Measurements from ENCODE around the gene IFT74.

The IFT74 gene

GRCh38 chr9:27059907-27060306 lies 103.7 kb downstream of the IFT74 start:
- H3K9me3 ChIP-seq (ENCODE audit: control insufficient read depth, low read length): no peaks in the 10 kb centered on the region
- no peak overlapping the region for H3K27ac ChIP-seq
- no peaks in the 10 kb centered on the region for H3K36me3 ChIP-seq (ENCODE audit: control insufficient read depth, insufficient read depth, low read length)
- H3K4me2 ChIP-seq (ENCODE audit: low read length): no peak overlapping the region
- no peaks in the 10 kb centered on the region for H3K27me3 ChIP-seq (ENCODE audit: control insufficient read depth, insufficient read depth, low read length)
- H3K79me2 ChIP-seq: no peaks in the 10 kb centered on the region
- no peak for TF ChIP-seq CTCF (IDR thresholded peaks at IDR 0.05)
- no peak overlapping the region for H2AFZ ChIP-seq
- no peak overlapping the region for H3K4me3 ChIP-seq (ENCODE audit: low read depth, low read length)
- no peak overlapping the region for H3K9ac ChIP-seq
- no peaks in the 10 kb centered on the region for H3K4me1 ChIP-seq

- no peaks in the 10 kb centered on the region for H3K36me3 ChIP-seq (ENCODE audit: control insufficient read depth, insufficient read depth, low read length)
- TF ChIP-seq CTCF (IDR thresholded peaks at IDR 0.05): no peak
- H3K27me3 ChIP-seq (ENCODE audit: control insufficient read depth, insufficient read depth, low read length): no peaks in the 10 kb centered on the region
- H3K9me3 ChIP-seq (ENCODE audit: control insufficient read depth, low read length): no peaks in the 10 kb centered on the region
- no peak overlapping the region for H2AFZ ChIP-seq
- H3K79me2 ChIP-seq: no peaks in the 10 kb centered on the region
- H3K27ac ChIP-seq: no peak overlapping the region
- H3K4me2 ChIP-seq (ENCODE audit: low read length): no peak overlapping the region
- H3K9ac ChIP-seq: no peak overlapping the region
- H3K4me3 ChIP-seq (ENCODE audit: low read depth, low read length): no peak overlapping the region
- H3K4me1 ChIP-seq: no peaks in the 10 kb centered on the region
Observed at GRCh38 chr9:27065288-27065687, 109.1 kb downstream of the IFT74 start.

GRCh38 chr9:27073841-27074728 lies 117.9 kb downstream of the IFT74 start:
- Histone ChIP-seq H3K9me3 (ENCODE audit: control insufficient read depth, low read length) (no peaks in the 10 kb centered on the region), H3K36me3 (ENCODE audit: control insufficient read depth, insufficient read depth, low read length) (no peaks in the 10 kb centered on the region), H3K9ac (no peak overlapping the region), H2AFZ (no peak overlapping the region), H3K4me1 (no peaks in the 10 kb centered on the region), H3K4me2 (ENCODE audit: low read length) (no peak overlapping the region), H3K79me2 (no peaks in the 10 kb centered on the region), H3K4me3 (ENCODE audit: low read depth, low read length) (no peak overlapping the region), H3K27ac (no peak overlapping the region), H3K27me3 (ENCODE audit: control insufficient read depth, insufficient read depth, low read length) (no peaks in the 10 kb centered on the region)
- no peak for TF ChIP-seq CTCF (IDR thresholded peaks at IDR 0.05)

- no peak overlapping the region for H2AFZ ChIP-seq
- H3K9ac ChIP-seq: no peak overlapping the region
- no peaks in the 10 kb centered on the region for H3K27me3 ChIP-seq (ENCODE audit: control insufficient read depth, insufficient read depth, low read length)
- TF ChIP-seq CTCF (IDR thresholded peaks at IDR 0.05): no peak
- no peaks in the 10 kb centered on the region for H3K9me3 ChIP-seq (ENCODE audit: control insufficient read depth, low read length)
- H3K4me1 ChIP-seq: no peaks in the 10 kb centered on the region
- no peak overlapping the region for H3K27ac ChIP-seq
- no peak overlapping the region for H3K4me2 ChIP-seq (ENCODE audit: low read length)
- H3K4me3 ChIP-seq (ENCODE audit: low read depth, low read length): no peak overlapping the region
- no peaks in the 10 kb centered on the region for H3K36me3 ChIP-seq (ENCODE audit: control insufficient read depth, insufficient read depth, low read length)
- H3K79me2 ChIP-seq: no peaks in the 10 kb centered on the region
Observed at GRCh38 chr9:27078685-27079084, 122.5 kb downstream of the IFT74 start.

GRCh38 chr9:27085456-27085855 lies 129.2 kb downstream of the IFT74 start:
- H3K27me3 ChIP-seq (ENCODE audit: control insufficient read depth, insufficient read depth, low read length): no peaks in the 10 kb centered on the region
- no peak overlapping the region for H2AFZ ChIP-seq
- H3K27ac ChIP-seq: no peak overlapping the region
- no peaks in the 10 kb centered on the region for H3K4me1 ChIP-seq
- no peaks in the 10 kb centered on the region for H3K36me3 ChIP-seq (ENCODE audit: control insufficient read depth, insufficient read depth, low read length)
- H3K79me2 ChIP-seq: no peaks in the 10 kb centered on the region
- H3K9ac ChIP-seq: no peak overlapping the region
- H3K9me3 ChIP-seq (ENCODE audit: control insufficient read depth, low read length): no peaks in the 10 kb centered on the region
- TF ChIP-seq CTCF (IDR thresholded peaks at IDR 0.05): no peak
- H3K4me3 ChIP-seq (ENCODE audit: low read depth, low read length): no peak overlapping the region
- no peak overlapping the region for H3K4me2 ChIP-seq (ENCODE audit: low read length)
